Measurements from ENCODE around the gene FLNB. TPM values are rescaled to one million over a fixed set of nuclear protein-coding genes. Genes with fewer than 3 reads are reported as not detected.

The FLNB gene, protein sequence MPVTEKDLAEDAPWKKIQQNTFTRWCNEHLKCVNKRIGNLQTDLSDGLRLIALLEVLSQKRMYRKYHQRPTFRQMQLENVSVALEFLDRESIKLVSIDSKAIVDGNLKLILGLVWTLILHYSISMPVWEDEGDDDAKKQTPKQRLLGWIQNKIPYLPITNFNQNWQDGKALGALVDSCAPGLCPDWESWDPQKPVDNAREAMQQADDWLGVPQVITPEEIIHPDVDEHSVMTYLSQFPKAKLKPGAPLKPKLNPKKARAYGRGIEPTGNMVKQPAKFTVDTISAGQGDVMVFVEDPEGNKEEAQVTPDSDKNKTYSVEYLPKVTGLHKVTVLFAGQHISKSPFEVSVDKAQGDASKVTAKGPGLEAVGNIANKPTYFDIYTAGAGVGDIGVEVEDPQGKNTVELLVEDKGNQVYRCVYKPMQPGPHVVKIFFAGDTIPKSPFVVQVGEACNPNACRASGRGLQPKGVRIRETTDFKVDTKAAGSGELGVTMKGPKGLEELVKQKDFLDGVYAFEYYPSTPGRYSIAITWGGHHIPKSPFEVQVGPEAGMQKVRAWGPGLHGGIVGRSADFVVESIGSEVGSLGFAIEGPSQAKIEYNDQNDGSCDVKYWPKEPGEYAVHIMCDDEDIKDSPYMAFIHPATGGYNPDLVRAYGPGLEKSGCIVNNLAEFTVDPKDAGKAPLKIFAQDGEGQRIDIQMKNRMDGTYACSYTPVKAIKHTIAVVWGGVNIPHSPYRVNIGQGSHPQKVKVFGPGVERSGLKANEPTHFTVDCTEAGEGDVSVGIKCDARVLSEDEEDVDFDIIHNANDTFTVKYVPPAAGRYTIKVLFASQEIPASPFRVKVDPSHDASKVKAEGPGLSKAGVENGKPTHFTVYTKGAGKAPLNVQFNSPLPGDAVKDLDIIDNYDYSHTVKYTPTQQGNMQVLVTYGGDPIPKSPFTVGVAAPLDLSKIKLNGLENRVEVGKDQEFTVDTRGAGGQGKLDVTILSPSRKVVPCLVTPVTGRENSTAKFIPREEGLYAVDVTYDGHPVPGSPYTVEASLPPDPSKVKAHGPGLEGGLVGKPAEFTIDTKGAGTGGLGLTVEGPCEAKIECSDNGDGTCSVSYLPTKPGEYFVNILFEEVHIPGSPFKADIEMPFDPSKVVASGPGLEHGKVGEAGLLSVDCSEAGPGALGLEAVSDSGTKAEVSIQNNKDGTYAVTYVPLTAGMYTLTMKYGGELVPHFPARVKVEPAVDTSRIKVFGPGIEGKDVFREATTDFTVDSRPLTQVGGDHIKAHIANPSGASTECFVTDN (N-terminal part only)
- 100 to 1,000 TPM in 1 of 2 donors, 10 to 100 TPM in 1; 80.1 to 126 TPM for total RNA-seq
- polyA plus RNA-seq (ENCODE audit: insufficient read length in 6 of 6) = 100 to 1,000 TPM in 2 of 6 donors, 10 to 100 TPM in 4; 85.2 to 107 (median 93.3) TPM
- long read RNA-seq, donor 1, partial matches to known transcripts = 6 of 6 reads
- long read RNA-seq, donor 1, other reads (novel, unspliced or antisense) = 0 of 6 reads
- long read RNA-seq, donor 2, partial matches to known transcripts = 0 of 1 reads
- long read RNA-seq, donor 2, other reads (novel, unspliced or antisense) = 0 of 1 reads
- long read RNA-seq, donor 3, full-length matches to known transcripts = 1 of 1 reads
- long read RNA-seq, donor 3, partial matches to known transcripts = 0 of 1 reads
- long read RNA-seq, donor 3, other reads (novel, unspliced or antisense) = 0 of 1 reads
- long read RNA-seq, donor 4, partial matches to known transcripts = 6 of 9 reads
- long read RNA-seq, donor 4, other reads (novel, unspliced or antisense) = 3 of 9 reads
- long read RNA-seq, donor 5, full-length matches to known transcripts = 2 of 28 reads
- long read RNA-seq, donor 5, partial matches to known transcripts = 26 of 28 reads
- long read RNA-seq, donor 5, other reads (novel, unspliced or antisense) = 0 of 28 reads
- long read RNA-seq, donor 6, partial matches to known transcripts = 46 of 46 reads
- long read RNA-seq, donor 6, other reads (novel, unspliced or antisense) = 0 of 46 reads
- long read RNA-seq, donor 7 = 0 reads
- long read RNA-seq, donor 8, partial matches to known transcripts = 18 of 18 reads
- long read RNA-seq, donor 8, other reads (novel, unspliced or antisense) = 0 of 18 reads
- long read RNA-seq, donor 9 = 0 reads
- long read RNA-seq, donor 10, partial matches to known transcripts = 4 of 5 reads
- long read RNA-seq, donor 10, other reads (novel, unspliced or antisense) = 1 of 5 reads
- long read RNA-seq, donor 11, partial matches to known transcripts = 36 of 36 reads
- long read RNA-seq, donor 11, other reads (novel, unspliced or antisense) = 0 of 36 reads
- long read RNA-seq, donor 12, full-length matches to known transcripts = 1 of 1 reads
- long read RNA-seq, donor 12, partial matches to known transcripts = 0 of 1 reads
- long read RNA-seq, donor 12, other reads (novel, unspliced or antisense) = 0 of 1 reads

DNA sequence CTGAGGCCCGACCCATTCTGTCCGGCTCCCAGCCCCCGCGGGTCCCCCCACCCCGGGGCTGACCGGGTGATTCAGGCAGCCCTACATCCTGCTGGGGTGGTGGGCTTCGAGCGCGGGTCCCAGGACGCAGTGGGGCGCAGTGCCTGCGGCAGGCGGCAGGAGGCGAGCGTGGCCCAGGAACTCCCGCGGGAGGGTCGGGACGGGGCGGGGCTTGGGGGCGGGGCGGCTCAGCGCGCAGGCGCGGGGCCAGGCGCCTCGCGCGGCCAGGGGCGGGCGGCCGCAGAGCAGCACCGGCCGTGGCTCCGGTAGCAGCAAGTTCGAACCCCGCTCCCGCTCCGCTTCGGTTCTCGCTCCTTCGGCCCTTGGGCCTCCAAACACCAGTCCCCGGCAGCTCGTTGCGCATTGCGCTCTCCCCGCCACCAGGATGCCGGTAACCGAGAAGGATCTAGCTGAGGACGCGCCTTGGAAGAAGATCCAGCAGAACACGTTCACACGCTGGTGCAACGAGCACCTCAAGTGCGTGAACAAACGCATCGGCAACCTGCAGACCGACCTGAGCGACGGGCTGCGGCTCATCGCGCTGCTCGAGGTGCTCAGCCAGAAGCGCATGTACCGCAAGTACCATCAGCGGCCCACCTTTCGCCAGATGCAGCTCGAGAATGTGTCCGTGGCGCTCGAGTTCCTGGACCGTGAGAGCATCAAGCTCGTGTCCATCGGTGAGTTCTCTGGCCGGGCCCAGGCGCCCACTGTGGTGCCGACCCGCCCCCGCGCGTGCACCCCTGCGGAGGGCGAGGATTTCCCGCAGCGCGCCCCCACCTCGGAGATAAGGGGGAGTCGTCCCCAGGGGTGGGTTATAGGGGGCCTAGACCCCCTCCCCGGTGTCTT, at the start of gene FLNB:
Gene FLNB (plus strand): TSS at position 282 of the 885 bp plus-strand sequence. CDS start 143 bp downstream, at position 425.
- peak; percentile 87 for ATAC-seq
- DNase-seq = peak; percentile 68 to 92 (median 74)
- H3K4me1 ChIP-seq = peaks cover 14 to 44% of the 10 kb centered on the region in 2 donors
- no peaks in the 10 kb centered on the region for H3K36me3 ChIP-seq
- intact Hi-C loops (cut with DNase I) = loop anchor here in 1 of 2 donors (10.0 kb wide), 1 partner anchor 296 kb away; the partner anchor contains the start of genes HTD2 and RPP14
- TF ChIP-seq, protein P1, sequence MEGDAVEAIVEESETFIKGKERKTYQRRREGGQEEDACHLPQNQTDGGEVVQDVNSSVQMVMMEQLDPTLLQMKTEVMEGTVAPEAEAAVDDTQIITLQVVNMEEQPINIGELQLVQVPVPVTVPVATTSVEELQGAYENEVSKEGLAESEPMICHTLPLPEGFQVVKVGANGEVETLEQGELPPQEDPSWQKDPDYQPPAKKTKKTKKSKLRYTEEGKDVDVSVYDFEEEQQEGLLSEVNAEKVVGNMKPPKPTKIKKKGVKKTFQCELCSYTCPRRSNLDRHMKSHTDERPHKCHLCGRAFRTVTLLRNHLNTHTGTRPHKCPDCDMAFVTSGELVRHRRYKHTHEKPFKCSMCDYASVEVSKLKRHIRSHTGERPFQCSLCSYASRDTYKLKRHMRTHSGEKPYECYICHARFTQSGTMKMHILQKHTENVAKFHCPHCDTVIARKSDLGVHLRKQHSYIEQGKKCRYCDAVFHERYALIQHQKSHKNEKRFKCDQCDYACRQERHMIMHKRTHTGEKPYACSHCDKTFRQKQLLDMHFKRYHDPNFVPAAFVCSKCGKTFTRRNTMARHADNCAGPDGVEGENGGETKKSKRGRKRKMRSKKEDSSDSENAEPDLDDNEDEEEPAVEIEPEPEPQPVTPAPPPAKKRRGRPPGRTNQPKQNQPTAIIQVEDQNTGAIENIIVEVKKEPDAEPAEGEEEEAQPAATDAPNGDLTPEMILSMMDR (IDR thresholded peaks at IDR 0.05) = peak; percentile 48 to 72
- peak within 1 kb of the TSS; percentile 67 to 75 for H3K4me3 ChIP-seq
- no peaks in the 10 kb centered on the region for H3K9me3 ChIP-seq
- H3K27me3 ChIP-seq = no peaks in the 10 kb centered on the region
- peak within 1 kb of the TSS; percentile 56 to 73 for H3K27ac ChIP-seq

GRCh38 chr3:57958642-57959422, 49.4 kb upstream of the FLNB start:
- peak overlapping the region in 1 of 2 donors; percentile 18 for H3K4me3 ChIP-seq
- H3K27me3 ChIP-seq = no peaks in the 10 kb centered on the region
- TF ChIP-seq, protein P1 (IDR thresholded peaks at IDR 0.05) = no peak
- peaks cover 16 to 42% of the 10 kb centered on the region in 2 donors for H3K4me1 ChIP-seq
- DNase-seq (peak in 1 of 4 donors; percentile 72), ATAC-seq (peak; percentile 58)
- peak overlapping the region; percentile 13 to 78 for H3K27ac ChIP-seq
- H3K9me3 ChIP-seq = no peaks in the 10 kb centered on the region
- intact Hi-C loops (cut with DNase I) = no loop called here
- no peaks in the 10 kb centered on the region for H3K36me3 ChIP-seq

- peak overlapping the region in 1 of 2 donors; percentile 18 for H3K4me3 ChIP-seq
- no peaks in the 10 kb centered on the region for H3K27me3 ChIP-seq
- peaks cover 16 to 39% of the 10 kb centered on the region in 2 donors for H3K4me1 ChIP-seq
- ATAC-seq (peak; percentile 49), DNase-seq (no peak)
- intact Hi-C loops (cut with DNase I) = no loop called here
- TF ChIP-seq, protein P1 (IDR thresholded peaks at IDR 0.05) = no peak
- H3K9me3 ChIP-seq = no peaks in the 10 kb centered on the region
- peak overlapping the region in 1 of 2 donors; percentile 78 for H3K27ac ChIP-seq
- no peaks in the 10 kb centered on the region for H3K36me3 ChIP-seq
Observed at GRCh38 chr3:57959423-57960173, 48.6 kb upstream of the FLNB start.

Measured in left lung (tissue), 14 donors.